Osteoblast (primary cell): Measurements from ENCODE around the gene PLCG2. TPM values are rescaled to one million over a fixed set of nuclear protein-coding genes. Genes with fewer than 3 reads are reported as not detected.

Experiments used
- DNase-seq: peaks from one replicate; pipeline ENCODE4 v3.0.0; 2011; ENCODE audit warnings: low spot score, mixed read lengths; ENCODE audit not compliant: insufficient read length; ENCODE audit errors: missing footprints
- H2AFZ ChIP-seq: 2 replicates; pipeline ENCODE4 v1.6.0; 2011; ENCODE audit warnings: mild to moderate bottlenecking, low read length
- H3K27ac ChIP-seq: 2 replicates; pipeline ENCODE4 v1.5.1; 2011; ENCODE audit warnings: mild to moderate bottlenecking, low read depth, low read length, moderate library complexity
- H3K27me3 ChIP-seq: 2 replicates; pipeline ENCODE4 v1.6.0; 2012; ENCODE audit warnings: mild to moderate bottlenecking, control low read depth, inconsistent platforms, low read length, moderate library complexity; ENCODE audit not compliant: insufficient read depth
- H3K36me3 ChIP-seq: 2 replicates; pipeline ENCODE4 v1.5.1; 2011; ENCODE audit warnings: mild to moderate bottlenecking, low read length, control low read depth, moderate library complexity; ENCODE audit not compliant: insufficient read depth
- H3K4me1 ChIP-seq: 2 replicates; pipeline ENCODE4 v1.5.1; 2011; ENCODE audit warnings: mild to moderate bottlenecking, low read length, control low read depth, moderate library complexity; ENCODE audit not compliant: insufficient read depth
- H3K4me2 ChIP-seq: 2 replicates; pipeline ENCODE4 v1.6.0; 2011; ENCODE audit warnings: mild to moderate bottlenecking, low read length; ENCODE audit not compliant: insufficient read depth
- H3K4me3 ChIP-seq: fragments of 200-600 bp; sonication (generic); 3 replicates; pipeline ENCODE4 v1.5.1; 2012; ENCODE audit warnings: mild to moderate bottlenecking, low read length, inconsistent platforms; ENCODE audit not compliant: insufficient read depth
- H3K79me2 ChIP-seq: 2 replicates; pipeline ENCODE4 v1.6.0; 2012; ENCODE audit warnings: mild to moderate bottlenecking, low read length, control low read depth, inconsistent platforms; ENCODE audit not compliant: insufficient read depth
- H3K9me3 ChIP-seq: 2 replicates; pipeline ENCODE4 v1.5.1; 2011; ENCODE audit warnings: low read depth, low read length, control low read depth
- H4K20me1 ChIP-seq: 2 replicates; pipeline ENCODE4 v1.6.0; 2012; ENCODE audit warnings: mild to moderate bottlenecking, low read length, control low read depth; ENCODE audit not compliant: insufficient read depth
- CTCF ChIP-seq: IDR thresholded peaks from 2 replicates; pipeline ENCODE4 v1.5.1; 2011; ENCODE audit warnings: mild to moderate bottlenecking, low read depth, low read length, moderate library complexity; ENCODE audit errors: extremely low read depth
- total RNA-seq: library from RNA; depleted of rRNA; stranded (reverse); fragments of >200 nt; gene quantifications from 2 replicates; pipeline ENCODE4 v1.2.3, GENCODE V29; 2012

PLCG2 gene
- total RNA-seq, 1 donor, result 1.1 TPM

GRCh38 chr16:81996664-81997509 is 217.8 kb downstream of the PLCG2 start:
- Histone ChIP-seq H3K4me1 (peaks cover 17% of the 10 kb centered on the region), H3K9me3 (no peaks in the 10 kb centered on the region), H3K4me3 (no peak overlapping the region), H4K20me1 (no peaks in the 10 kb centered on the region), H3K4me2 (peak overlapping the region; percentile 68), H2AFZ (peak overlapping the region; percentile 63), H3K79me2 (no peaks in the 10 kb centered on the region), H3K36me3 (no peaks in the 10 kb centered on the region), H3K27me3 (no peaks in the 10 kb centered on the region), H3K27ac (peak overlapping the region; percentile 55)
- TF ChIP-seq CTCF, result peak; percentile 53
- DNase-seq, result peak; percentile 87

GRCh38 chr16:81997738-81998137 is 218.6 kb downstream of the PLCG2 start:
- Histone ChIP-seq H2AFZ (no peak overlapping the region), H3K79me2 (no peaks in the 10 kb centered on the region), H3K4me1 (peaks cover 17% of the 10 kb centered on the region), H4K20me1 (no peaks in the 10 kb centered on the region), H3K4me2 (peak overlapping the region; percentile 68), H3K9me3 (no peaks in the 10 kb centered on the region), H3K4me3 (no peak overlapping the region), H3K27ac (peak overlapping the region; percentile 55), H3K36me3 (no peaks in the 10 kb centered on the region), H3K27me3 (no peaks in the 10 kb centered on the region)
- no peak for TF ChIP-seq CTCF
- DNase-seq, result no peak

- Histone ChIP-seq H2AFZ (no peak overlapping the region), H3K4me1 (peaks cover 2% of the 10 kb centered on the region), H4K20me1 (no peaks in the 10 kb centered on the region), H3K36me3 (no peaks in the 10 kb centered on the region), H3K27ac (no peak overlapping the region), H3K27me3 (no peaks in the 10 kb centered on the region), H3K9me3 (no peaks in the 10 kb centered on the region), H3K4me3 (no peak overlapping the region), H3K4me2 (no peak overlapping the region), H3K79me2 (no peaks in the 10 kb centered on the region)
- DNase-seq, result no peak
- no peak for TF ChIP-seq CTCF
Measured at GRCh38 chr16:82002831-82003230, 223.7 kb downstream of the PLCG2 start.

GRCh38 chr16:82004601-82005000 is 225.5 kb downstream of the PLCG2 start:
- no peak for DNase-seq

More at GRCh38 chr16:82004601-82005000, 225.5 kb downstream of the PLCG2 start:
- no peaks in the 10 kb centered on the region for H3K9me3 ChIP-seq
- H4K20me1 ChIP-seq, result no peaks in the 10 kb centered on the region
- no peaks in the 10 kb centered on the region for H3K27me3 ChIP-seq
- no peak overlapping the region for H3K27ac ChIP-seq
- H3K36me3 ChIP-seq, result no peaks in the 10 kb centered on the region
- no peaks in the 10 kb centered on the region for H3K4me1 ChIP-seq
- H2AFZ ChIP-seq, result no peak overlapping the region
- no peaks in the 10 kb centered on the region for H3K79me2 ChIP-seq
- H3K4me2 ChIP-seq, result no peak overlapping the region
- no peak overlapping the region for H3K4me3 ChIP-seq
- no peak for TF ChIP-seq CTCF
